Glomerular visceral epithelial cell (primary cell): ENCODE results near the gene GIGYF2.

Experiments used
- DNase-seq: peaks from one replicate; pipeline ENCODE4 v3.0.0-alpha.2; 2016; ENCODE audit errors: extremely low spot score

Gene GIGYF2

DNA sequence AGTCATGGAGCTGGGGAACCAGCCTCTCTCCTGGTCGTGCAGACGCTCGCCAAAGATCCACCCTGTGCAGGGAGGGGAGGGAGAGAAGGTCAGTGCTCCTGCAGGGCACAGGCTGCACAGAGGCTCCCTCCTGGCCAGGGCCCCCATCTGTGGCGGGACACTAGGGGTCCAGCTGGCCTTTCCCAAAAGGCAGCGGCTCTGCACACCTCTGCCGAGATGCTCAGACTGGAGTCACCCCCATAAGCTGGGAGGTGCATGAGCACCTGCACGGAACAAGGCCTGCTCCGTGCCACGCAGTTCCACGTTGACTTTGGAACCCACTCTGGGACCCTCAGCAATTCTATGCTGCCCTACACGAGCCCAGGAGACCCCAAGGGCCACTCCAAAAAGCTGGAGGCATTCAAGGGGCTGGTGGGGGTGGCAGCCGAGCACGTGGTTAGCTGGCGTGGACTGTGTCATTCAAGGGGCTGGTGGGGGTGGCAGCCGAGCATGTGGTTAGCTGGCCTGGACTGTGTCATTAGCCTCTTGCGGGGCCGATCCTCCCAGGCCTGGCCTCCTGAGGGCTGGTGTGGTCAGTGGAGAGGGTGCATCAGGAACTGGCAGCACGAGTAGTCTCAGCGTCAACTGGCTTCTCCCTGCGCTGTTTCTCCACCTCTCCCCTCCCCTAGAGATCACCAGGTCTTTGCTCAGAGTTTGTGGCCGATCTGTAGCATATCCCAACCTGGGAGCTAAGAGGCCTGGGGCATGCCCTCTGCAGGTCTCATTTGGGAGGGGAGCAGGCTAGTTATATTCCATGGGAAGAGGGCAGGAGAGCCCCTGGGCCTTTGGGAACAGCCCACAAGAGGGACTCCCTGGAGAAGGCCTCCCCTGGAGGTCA lies 182.7 kb downstream of the GIGYF2 start:
- DNase-seq, result no peak

- DNase-seq, result no peak
Observed at GRCh38 chr2:232880764-232881351, 183.7 kb downstream of the GIGYF2 start.

GRCh38 chr2:232882085-232882484 lies 185.0 kb downstream of the GIGYF2 start:
- DNase-seq, result no peak

DNA sequence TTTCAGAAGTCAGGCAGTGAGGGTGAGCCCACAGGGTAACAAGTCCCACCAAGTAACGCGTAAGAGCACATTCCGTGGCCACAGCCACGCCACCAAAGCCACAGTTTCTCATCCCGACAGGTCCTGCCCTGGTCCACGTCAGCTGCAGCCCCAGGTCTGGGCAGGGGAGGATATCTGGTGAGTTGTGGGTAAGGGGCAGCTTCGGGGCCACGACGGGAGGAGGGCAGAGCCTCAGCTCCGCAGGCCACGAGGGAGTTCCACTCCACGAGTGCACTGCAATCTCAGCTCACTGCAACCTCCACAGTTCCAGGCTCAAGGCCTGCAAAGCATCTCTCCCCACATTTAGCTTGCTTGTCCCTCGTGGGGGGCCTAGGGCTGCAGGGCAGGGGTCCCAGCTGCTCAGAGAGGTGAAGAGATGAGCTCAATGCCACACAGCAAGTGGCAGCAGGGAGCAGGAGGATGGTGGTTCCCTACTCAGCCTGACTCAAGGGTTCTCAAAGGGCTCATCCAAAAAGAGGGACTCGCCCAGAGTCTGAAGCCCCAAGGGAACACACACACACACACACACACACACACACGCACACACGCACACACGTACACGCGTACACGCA lies 185.5 kb downstream of the GIGYF2 start:
- no peak for DNase-seq

GRCh38 chr2:232883116-232883721 lies 186.1 kb downstream of the GIGYF2 start:
- DNase-seq, result no peak

DNA sequence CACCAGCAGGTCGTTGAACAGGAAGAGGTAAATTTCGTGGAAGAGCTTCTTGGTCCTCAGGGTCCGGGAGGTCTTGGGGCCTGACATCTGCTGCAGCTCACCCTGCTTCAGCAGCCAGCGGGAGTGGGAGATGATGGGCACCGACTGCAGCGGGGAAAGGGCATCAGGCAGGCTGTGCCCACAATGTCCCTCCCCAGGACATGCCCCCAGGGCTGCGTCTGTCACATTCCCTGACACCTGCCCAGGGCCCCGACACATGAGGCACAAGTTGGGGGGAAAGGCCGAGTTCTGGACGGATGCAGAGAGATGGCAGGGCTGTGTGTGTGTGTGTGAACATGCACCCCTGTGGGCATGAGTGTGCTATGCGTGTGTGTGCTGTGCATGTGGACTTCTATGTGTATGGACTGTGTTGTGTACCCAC lies 186.9 kb downstream of the GIGYF2 start:
- no peak for DNase-seq

- no peak for DNase-seq
Observed at GRCh38 chr2:232884549-232885263, 187.6 kb downstream of the GIGYF2 start.

DNA sequence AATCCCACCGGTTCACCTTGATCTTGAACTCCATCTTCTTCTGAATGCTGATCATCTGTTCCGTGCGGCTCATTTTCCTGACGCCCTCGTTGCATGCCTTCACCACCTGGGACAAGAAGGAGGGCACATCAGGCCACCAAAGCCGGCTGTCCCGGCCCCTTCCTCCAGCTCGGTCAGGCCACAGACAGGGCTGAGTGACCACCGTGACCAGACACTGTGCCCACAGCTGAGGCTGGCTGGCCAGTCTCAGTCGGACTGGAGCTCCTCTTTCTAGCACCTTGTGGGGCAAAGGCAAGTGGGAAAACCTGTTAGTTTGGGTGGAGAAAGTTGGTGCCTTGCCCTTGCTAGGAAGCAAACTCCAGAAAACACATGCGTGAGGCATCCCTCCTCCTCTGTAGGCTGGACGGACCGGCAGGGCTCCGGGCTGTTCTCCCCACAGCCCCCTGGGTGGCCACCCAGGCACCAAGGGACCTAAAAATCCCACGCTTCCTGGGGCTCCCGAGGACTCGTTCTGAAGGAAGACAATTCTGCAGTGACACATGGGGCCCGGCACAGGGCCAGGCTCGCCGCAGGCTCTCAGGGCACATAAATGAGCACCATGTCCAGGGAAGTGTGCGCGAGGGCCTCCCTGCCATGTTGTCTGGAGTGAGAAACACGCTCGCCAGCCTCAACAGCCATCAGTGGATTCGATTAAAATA lies 188.3 kb downstream of the GIGYF2 start:
- no peak for DNase-seq

DNA sequence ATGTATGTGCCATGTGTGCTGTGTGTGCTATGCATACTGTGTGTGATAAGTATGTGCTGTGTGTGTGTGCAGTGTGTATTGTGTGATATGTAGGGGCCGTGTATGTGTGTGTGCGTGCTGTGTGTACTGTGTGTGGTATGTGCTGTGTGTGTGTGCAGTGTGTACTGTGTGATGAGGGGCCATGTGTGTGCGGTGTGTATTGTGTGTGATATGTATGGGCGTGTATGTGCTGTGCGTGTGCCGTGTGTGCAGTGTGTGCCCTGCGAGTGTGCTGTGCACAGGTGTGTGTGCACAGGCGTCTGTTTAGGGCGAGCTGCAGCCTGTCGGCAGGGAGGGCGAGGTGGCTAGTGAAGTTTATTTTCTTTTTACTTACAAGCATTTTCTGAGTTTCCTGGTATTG lies 189.0 kb downstream of the GIGYF2 start:
- DNase-seq, result no peak

GRCh38 chr2:232886632-232887031 lies 189.5 kb downstream of the GIGYF2 start:
- no peak for DNase-seq

DNA sequence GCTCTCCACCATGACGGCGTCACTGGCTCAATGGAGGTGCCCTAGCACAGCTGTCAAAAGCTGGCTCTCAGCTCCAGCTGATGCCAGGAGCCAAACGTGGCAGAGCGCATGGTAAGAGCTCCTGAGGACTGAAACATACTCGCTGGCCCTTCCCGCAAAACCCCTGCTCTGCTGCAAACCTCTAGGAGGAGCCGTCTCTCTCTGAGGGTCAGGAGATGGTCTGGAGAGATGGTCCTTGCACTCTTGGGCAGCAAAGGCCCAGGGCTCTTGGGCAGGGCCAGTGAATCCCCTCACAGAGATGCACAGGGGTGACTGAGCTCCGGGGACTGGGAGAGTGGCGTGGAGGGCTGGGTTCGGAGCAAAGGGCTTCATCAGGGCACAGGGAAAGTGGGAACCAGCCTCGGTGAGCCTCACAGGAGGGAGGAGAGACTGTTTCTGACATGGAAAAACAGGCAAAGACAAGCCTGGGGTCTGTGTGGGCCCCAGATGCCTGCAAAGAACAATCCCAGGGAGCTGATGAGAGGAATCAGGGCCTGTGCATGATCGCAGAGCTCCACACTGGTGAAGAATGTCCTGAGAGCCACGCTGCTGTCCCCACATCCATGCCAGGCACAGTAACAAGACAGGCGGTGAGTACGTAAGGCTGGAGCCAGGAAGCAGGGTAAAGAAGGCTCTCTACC lies 190.2 kb downstream of the GIGYF2 start:
- no peak for DNase-seq

DNA sequence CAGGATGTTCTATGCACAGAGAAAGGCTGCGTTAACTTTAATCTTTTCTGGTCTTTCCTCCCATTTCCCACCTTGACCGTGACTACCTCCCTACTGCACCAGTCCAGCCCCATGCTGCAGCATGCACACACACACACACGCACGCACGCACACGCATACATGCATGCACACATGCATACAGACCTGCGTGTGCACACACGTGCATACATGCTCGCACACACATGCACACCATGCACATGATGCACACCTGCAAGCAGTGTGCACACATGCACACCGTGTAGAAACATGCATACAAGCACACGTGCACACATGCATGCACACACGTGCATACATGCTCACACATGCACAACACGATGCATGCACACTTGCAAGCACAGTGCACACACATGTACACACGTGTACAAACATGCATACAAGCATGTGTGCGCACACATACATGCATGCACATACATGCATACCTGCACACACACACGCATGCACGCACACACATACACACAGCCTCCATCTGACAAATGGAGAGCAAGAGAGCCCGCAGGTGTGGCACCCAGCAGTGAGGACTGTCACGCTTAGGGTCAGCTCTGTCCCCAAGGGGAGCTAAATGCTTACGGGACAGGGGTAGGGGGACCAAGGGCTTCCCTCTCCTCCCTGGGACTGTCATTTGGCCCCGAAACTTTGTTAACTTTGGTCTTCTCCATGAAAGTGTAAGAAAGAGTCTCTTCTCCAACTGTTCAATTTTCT lies 191.1 kb downstream of the GIGYF2 start:
- no peak for DNase-seq

GRCh38 chr2:232888839-232889529 lies 191.9 kb downstream of the GIGYF2 start:
- no peak for DNase-seq

DNA sequence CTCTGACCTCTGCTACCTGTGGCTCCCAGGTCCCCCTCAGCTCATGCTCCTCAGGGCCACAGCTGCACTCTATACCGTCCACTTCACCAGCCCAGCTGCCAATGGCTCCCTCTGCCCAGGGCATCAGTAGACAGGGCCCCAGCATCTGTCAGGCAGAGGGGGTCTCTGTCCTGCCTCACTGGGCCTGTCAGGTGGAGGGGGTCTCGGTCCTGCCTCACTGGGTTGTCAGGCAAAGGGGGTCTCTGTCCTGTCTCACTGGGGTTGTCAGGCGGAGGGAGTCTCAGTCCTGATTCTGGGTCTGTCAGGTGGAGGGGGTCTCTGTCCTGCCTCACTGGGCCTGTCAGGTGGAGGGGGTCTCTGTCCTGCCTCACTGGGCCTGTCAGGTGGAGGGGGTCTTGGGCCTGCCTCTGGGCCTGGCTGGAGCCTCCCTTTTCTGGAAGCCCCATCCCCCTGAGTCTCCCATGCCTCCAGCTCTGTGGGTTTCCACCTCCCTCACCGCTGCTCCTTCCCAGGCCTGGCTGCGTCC lies 192.8 kb downstream of the GIGYF2 start:
- DNase-seq, result no peak

DNA sequence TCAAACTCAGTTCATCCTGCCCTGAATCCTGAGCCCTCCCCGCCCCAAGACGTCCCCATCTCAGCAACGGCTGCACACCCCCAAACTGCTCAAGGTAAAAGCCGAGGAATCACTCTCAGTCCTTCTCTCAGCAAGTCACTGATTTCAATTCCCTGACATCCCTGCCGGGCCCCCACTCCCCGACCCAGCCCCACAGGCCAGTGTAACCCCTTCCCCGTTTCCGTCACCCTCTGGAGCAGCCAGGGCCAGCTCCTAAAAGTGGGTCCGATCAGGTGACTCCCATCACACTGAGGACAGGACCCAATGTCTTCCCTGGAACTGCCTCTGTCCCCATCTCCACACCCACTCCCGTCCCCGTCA lies 193.4 kb downstream of the GIGYF2 start:
- no peak for DNase-seq

- peak; percentile 75 for DNase-seq
Observed at GRCh38 chr2:232890896-232891601, 193.9 kb downstream of the GIGYF2 start.

- DNase-seq, result peak; percentile 40
Observed at GRCh38 chr2:232891621-232892071, 194.5 kb downstream of the GIGYF2 start.

- DNase-seq, result no peak
Observed at GRCh38 chr2:232892221-232892620, 195.1 kb downstream of the GIGYF2 start.
